H9 (cell line): ENCODE data around the gene STX1A. TPM values are rescaled to one million over a fixed set of nuclear protein-coding genes. Genes with fewer than 3 reads are reported as not detected.
A peak's percentile ranks its signal among the peaks of the same experiment; 100 is the strongest.

Experiments used
- DNase-seq: peaks from one replicate; pipeline ENCODE4 v3.0.0-alpha.2; 2017
- H2AFZ ChIP-seq: one replicate; pipeline ENCODE4 v1.6.1; 2013; ENCODE audit warnings: mild to moderate bottlenecking, low read length, control low read depth, moderate library complexity
- H2AK5ac ChIP-seq: 2 replicates; pipeline ENCODE4 v1.6.1; 2013; ENCODE audit warnings: low read length, control low read depth, mixed read lengths; ENCODE audit not compliant: insufficient read length
- H2BK120ac ChIP-seq: one replicate; pipeline ENCODE4 v1.6.1; 2013; ENCODE audit warnings: low read depth, mild to moderate bottlenecking, low read length, control low read depth, inconsistent platforms; ENCODE audit not compliant: poor library complexity, severe bottlenecking
- H2BK12ac ChIP-seq: 2 replicates; pipeline ENCODE4 v1.6.1; 2013; ENCODE audit warnings: low read length, control low read depth, mixed read lengths, low read depth; ENCODE audit not compliant: insufficient read length
- H2BK15ac ChIP-seq: 2 replicates; pipeline ENCODE4 v1.6.1; 2013; ENCODE audit warnings: low read depth, low read length, control low read depth
- H2BK20ac ChIP-seq: one replicate; pipeline ENCODE4 v1.6.1; 2013; ENCODE audit warnings: low read depth, mild to moderate bottlenecking, low read length, control low read depth, inconsistent platforms; ENCODE audit not compliant: poor library complexity, severe bottlenecking
- H2BK5ac ChIP-seq: 2 replicates; pipeline ENCODE4 v1.6.1; 2013; ENCODE audit warnings: low read length, control low read depth, mixed read lengths; ENCODE audit not compliant: insufficient read length
- H3K14ac ChIP-seq: 2 replicates; pipeline ENCODE4 v1.6.1; 2013; ENCODE audit warnings: low read length, control low read depth; ENCODE audit not compliant: insufficient read depth
- H3K18ac ChIP-seq: 2 replicates; pipeline ENCODE4 v1.6.1; 2013; ENCODE audit warnings: low read depth, mild to moderate bottlenecking, mixed read lengths, low read length, control low read depth; ENCODE audit not compliant: insufficient read length
- H3K23ac ChIP-seq: 2 replicates; pipeline ENCODE4 v1.6.1; 2013; ENCODE audit warnings: low read length, control low read depth, mixed read lengths, low read depth; ENCODE audit not compliant: insufficient read length
- H3K23me2 ChIP-seq: 2 replicates; pipeline ENCODE4 v1.6.1; 2013; ENCODE audit warnings: low read depth, mild to moderate bottlenecking, mixed read lengths, low read length, control low read depth; ENCODE audit not compliant: insufficient read length, poor library complexity, severe bottlenecking
- H3K27ac ChIP-seq: 2 replicates; pipeline ENCODE4 v1.5.1; 2013; ENCODE audit warnings: low read length, control low read depth, mixed read lengths, low read depth; ENCODE audit not compliant: insufficient read length
- H3K27me3 ChIP-seq: 2 replicates; pipeline ENCODE4 v1.6.1; 2013; ENCODE audit warnings: low read length, control low read depth, inconsistent platforms; ENCODE audit not compliant: insufficient read depth
- H3K4ac ChIP-seq: 2 replicates; pipeline ENCODE4 v1.6.1; 2013; ENCODE audit warnings: low read depth, mild to moderate bottlenecking, control low read depth, inconsistent platforms, low read length, moderate library complexity
- H3K4me1 ChIP-seq: 2 replicates; pipeline ENCODE4 v1.6.1; 2013; ENCODE audit warnings: low read length, control low read depth, inconsistent platforms; ENCODE audit not compliant: insufficient read depth
- H3K4me2 ChIP-seq: 2 replicates; pipeline ENCODE4 v1.6.1; 2013; ENCODE audit warnings: low read length, control low read depth, mixed read lengths; ENCODE audit not compliant: insufficient read length, insufficient read depth
- H3K56ac ChIP-seq: 2 replicates; pipeline ENCODE4 v1.6.1; 2013; ENCODE audit warnings: low read depth, mild to moderate bottlenecking, mixed read lengths, low read length, control low read depth; ENCODE audit not compliant: insufficient read length
- H3K79me1 ChIP-seq: 2 replicates; pipeline ENCODE4 v1.6.1; 2013; ENCODE audit warnings: low read depth, mild to moderate bottlenecking, moderate library complexity, low read length, control low read depth, inconsistent platforms; ENCODE audit not compliant: insufficient read depth, poor library complexity, severe bottlenecking
- H3K79me2 ChIP-seq: 2 replicates; pipeline ENCODE4 v1.6.1; 2013; ENCODE audit warnings: low read length, control low read depth, inconsistent platforms; ENCODE audit not compliant: insufficient read depth
- H3K9ac ChIP-seq: 2 replicates; pipeline ENCODE4 v1.6.1; 2013; ENCODE audit warnings: low read length, control low read depth, mixed read lengths; ENCODE audit not compliant: insufficient read length; ENCODE audit errors: extremely low read depth
- H3K9me3 ChIP-seq: one replicate; pipeline ENCODE4 v1.6.1; 2013; ENCODE audit warnings: low read depth, low read length, inconsistent platforms; ENCODE audit not compliant: control insufficient read depth
- H3T11ph ChIP-seq: one replicate; pipeline ENCODE4 v1.6.1; 2013; ENCODE audit warnings: mild to moderate bottlenecking, low read length, control low read depth, inconsistent platforms
- H4K20me1 ChIP-seq: one replicate; pipeline ENCODE4 v1.6.1; 2013; ENCODE audit not compliant: control insufficient read depth, insufficient read length, insufficient read depth
- H4K5ac ChIP-seq: 2 replicates; pipeline ENCODE4 v1.6.1; 2013; ENCODE audit warnings: low read depth, mild to moderate bottlenecking, mixed read lengths, low read length, control low read depth; ENCODE audit not compliant: insufficient read length
- H4K8ac ChIP-seq: replicated peaks from 2 replicates; pipeline ENCODE4 v1.6.1; 2013; ENCODE audit warnings: low read length, control low read depth, mixed read lengths, low read depth; ENCODE audit not compliant: insufficient read length
- H4K91ac ChIP-seq: 2 replicates; pipeline ENCODE4 v1.6.1; 2013; ENCODE audit warnings: low read depth, mild to moderate bottlenecking, moderate library complexity, mixed read lengths, low read length, control low read depth; ENCODE audit not compliant: insufficient read length
- H3K27ac Mint-ChIP-seq, 3 experiments: 2 replicates in 2 of 3; 3 replicates in 1 of 3; pipeline ENCODE4 v1.8.0; 2020 to 2021; ENCODE audit warnings: mixed read lengths in 3 of 3, mild to moderate bottlenecking in 1 of 3, moderate library complexity in 1 of 3
- H3K27me3 Mint-ChIP-seq: 2 replicates; pipeline ENCODE4 v1.8.0; 2021; ENCODE audit warnings: low read depth, mild to moderate bottlenecking, moderate library complexity, mixed read lengths
- H3K36me3 Mint-ChIP-seq, 3 experiments: 2 replicates in 2 of 3; 3 replicates in 1 of 3; pipeline ENCODE4 v1.8.0; 2020 to 2021; ENCODE audit warnings: low read depth in 3 of 3, mixed read lengths in 3 of 3; ENCODE audit not compliant: insufficient read depth in 1 of 3
- H3K4me1 Mint-ChIP-seq, 2 experiments: 2 replicates each; pipeline ENCODE4 v1.8.0; 2020; ENCODE audit warnings: mixed read lengths in 2 of 2
- H3K4me3 Mint-ChIP-seq, 2 experiments: 2 replicates in 1 of 2; 3 replicates in 1 of 2; pipeline ENCODE4 v1.8.0; 2020 to 2021; ENCODE audit warnings: mild to moderate bottlenecking in 2 of 2, mixed read lengths in 2 of 2, moderate library complexity in 1 of 2
- H3K9me3 Mint-ChIP-seq, 2 experiments: 2 replicates in 1 of 2; 3 replicates in 1 of 2; pipeline ENCODE4 v1.8.0; 2020; ENCODE audit warnings: mild to moderate bottlenecking in 2 of 2, mixed read lengths in 2 of 2, moderate library complexity in 1 of 2
- WGBS: extraction: QIAGEN DNeasy Blood & Tissue Kit; methylation state at CpG from one replicate; pipeline ENCODE4 v1.1.7; 2013; ENCODE audit warnings: missing lambda C conversion rate, low lambda C conversion rate, mixed read lengths; ENCODE audit not compliant: insufficient read length; ENCODE audit errors: extremely low coverage; 5-methylcytosine and 5-hydroxymethylcytosine counted together
- long read RNA-seq: library from polyadenylated mRNA; unstranded; transcript quantifications from one replicate; pipeline ENCODE4 v2.0.0, GENCODE V29; 2020
- total RNA-seq: library from RNA; stranded (reverse); gene quantifications from 2 replicates; pipeline ENCODE4 v1.2.1, GENCODE V29; 2021
- TF ChIP-seq, protein P1 (sequence below): fragments of 200-600 bp; sonication (generic); conservative IDR thresholded peaks from 3 replicates; pipeline ENCODE4 v1.8.0; 2021; ENCODE audit warnings: antibody characterized with exemption, mild to moderate bottlenecking

Gene STX1A
- 9.3 and 10.1 TPM in 2 replicates for total RNA-seq
- long read RNA-seq, partial matches to known transcripts: 0 of 16 reads
- long read RNA-seq, other reads (novel, unspliced or antisense): 15 of 16 reads

DNA sequence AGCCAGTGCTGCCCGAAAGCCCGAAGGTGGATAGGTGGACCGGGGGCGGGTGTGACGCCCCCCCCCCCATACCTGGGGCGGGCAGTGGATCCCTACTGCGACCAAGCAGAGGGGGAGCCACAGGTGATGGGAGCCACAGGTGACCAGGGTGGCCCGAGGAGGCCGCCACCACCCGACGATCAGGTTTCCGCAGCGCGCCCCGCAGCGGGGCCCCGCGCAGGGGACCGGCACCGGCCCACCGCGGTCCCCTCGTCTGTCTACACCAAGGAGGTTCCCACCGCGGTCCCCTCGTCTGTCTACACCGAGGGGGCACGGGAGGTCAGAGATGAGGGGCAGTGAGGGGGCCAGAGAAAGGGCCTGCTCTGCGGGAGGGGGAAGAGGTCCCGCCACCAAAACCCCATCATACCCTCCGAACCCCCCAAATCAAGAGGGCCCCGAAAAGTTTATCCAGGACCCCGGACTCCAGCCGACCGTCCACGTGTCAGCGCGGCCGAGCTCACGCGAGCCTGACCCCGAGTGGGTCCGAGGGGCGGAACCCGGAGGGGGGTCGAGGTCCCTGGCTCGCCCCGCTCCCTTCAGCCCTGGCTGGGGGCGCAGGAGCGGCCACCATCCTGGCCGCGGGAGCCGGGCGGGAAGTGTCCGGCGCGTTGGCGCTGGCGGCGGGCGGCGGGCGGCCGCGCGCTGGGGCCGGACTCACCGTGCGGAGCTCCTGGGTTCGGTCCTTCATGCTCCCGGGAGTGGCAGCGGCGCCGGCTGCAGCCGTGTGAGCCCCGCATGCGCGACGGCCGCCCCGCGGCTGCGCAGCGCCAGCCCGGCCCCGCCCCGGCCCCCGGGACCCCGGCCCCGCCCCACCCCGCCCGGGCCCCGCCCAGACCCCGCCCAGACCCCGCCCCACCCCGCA, at the start of gene STX1A:
Gene STX1A (minus strand): TSS at position 765 of the 901 bp plus-strand sequence. CDS start 38 bp downstream, at position 727.
- Histone ChIP-seq H3K9me3 (no peaks in the 10 kb centered on the region), H4K5ac (no peak within 1 kb of the TSS), H4K8ac (no peak within 1 kb of the TSS), H3K14ac (no peak within 1 kb of the TSS), H4K20me1 (no peaks in the 10 kb centered on the region), H3K4ac (no peak within 1 kb of the TSS), H3K4me1 (no peaks in the 10 kb centered on the region), H3K23me2 (peaks cover 9% of the 10 kb centered on the region), H2BK5ac (no peak within 1 kb of the TSS), H3K27me3 (peaks cover 3% of the 10 kb centered on the region; the same call in 1 of the 2 replicates), H3K18ac (no peak within 1 kb of the TSS), H2BK12ac (no peak within 1 kb of the TSS), H4K91ac (no peak within 1 kb of the TSS), H3K9ac (no peak within 1 kb of the TSS), H3K4me2 (peak within 1 kb of the TSS; percentile 74), H2AK5ac (no peak within 1 kb of the TSS), H3K23ac (no peak within 1 kb of the TSS), H3K56ac (no peak within 1 kb of the TSS), H3K79me2 (no peaks in the 10 kb centered on the region), H2BK15ac (no peak within 1 kb of the TSS; the same call in 1 of the 2 replicates), H2AFZ (no peak within 1 kb of the TSS), H3K79me1 (no peaks in the 10 kb centered on the region), H2BK20ac (no peak within 1 kb of the TSS), H3K27ac (no peak within 1 kb of the TSS), H3T11ph (no peak within 1 kb of the TSS), H2BK120ac (no peak within 1 kb of the TSS)
- no CpG with 5 or more reads among the region's 96 CpGs for WGBS
- peak; percentile 67 for DNase-seq
- TF ChIP-seq, protein P1, sequence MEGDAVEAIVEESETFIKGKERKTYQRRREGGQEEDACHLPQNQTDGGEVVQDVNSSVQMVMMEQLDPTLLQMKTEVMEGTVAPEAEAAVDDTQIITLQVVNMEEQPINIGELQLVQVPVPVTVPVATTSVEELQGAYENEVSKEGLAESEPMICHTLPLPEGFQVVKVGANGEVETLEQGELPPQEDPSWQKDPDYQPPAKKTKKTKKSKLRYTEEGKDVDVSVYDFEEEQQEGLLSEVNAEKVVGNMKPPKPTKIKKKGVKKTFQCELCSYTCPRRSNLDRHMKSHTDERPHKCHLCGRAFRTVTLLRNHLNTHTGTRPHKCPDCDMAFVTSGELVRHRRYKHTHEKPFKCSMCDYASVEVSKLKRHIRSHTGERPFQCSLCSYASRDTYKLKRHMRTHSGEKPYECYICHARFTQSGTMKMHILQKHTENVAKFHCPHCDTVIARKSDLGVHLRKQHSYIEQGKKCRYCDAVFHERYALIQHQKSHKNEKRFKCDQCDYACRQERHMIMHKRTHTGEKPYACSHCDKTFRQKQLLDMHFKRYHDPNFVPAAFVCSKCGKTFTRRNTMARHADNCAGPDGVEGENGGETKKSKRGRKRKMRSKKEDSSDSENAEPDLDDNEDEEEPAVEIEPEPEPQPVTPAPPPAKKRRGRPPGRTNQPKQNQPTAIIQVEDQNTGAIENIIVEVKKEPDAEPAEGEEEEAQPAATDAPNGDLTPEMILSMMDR: no peak
- Mint-ChIP-seq H3K27me3 (peaks cover 38% of the 10 kb centered on the region), H3K4me1 (peaks cover 0 to 7% of the 10 kb centered on the region in 2 experiments; a peak in 2 of 4 replicates), H3K36me3 (peaks cover 0 to 2% (median 0%) of the 10 kb centered on the region in 3 experiments; a peak in 2 of 7 replicates), H3K27ac (peak within 1 kb of the TSS in 1 of 3 experiments; percentile 62; a peak in 1 of 7 replicates), H3K9me3 (no peaks in the 10 kb centered on the region; a peak in 1 of 5 replicates), H3K4me3 (peak within 1 kb of the TSS; percentile 61 to 77)
